Activated CD4-positive, alpha-beta T cell treated with anti-CD3 and anti-CD28 coated beads for 24 hours (primary cell): ENCODE measurements around the gene MEIS1.

ENCODE experiments used
- DNase-seq, 2 donors: peaks; one replicate each; pipeline ENCODE4 v3.0.0-alpha.2; 2020; ENCODE audit warnings: low read depth in 2 of 2

Gene MEIS1

GRCh38 chr2:66507673-66508201, 72.8 kb downstream of the MEIS1 start:
- DNase-seq, result no peak

GRCh38 chr2:66508484-66509071, 73.7 kb downstream of the MEIS1 start:
- no peak for DNase-seq

DNA sequence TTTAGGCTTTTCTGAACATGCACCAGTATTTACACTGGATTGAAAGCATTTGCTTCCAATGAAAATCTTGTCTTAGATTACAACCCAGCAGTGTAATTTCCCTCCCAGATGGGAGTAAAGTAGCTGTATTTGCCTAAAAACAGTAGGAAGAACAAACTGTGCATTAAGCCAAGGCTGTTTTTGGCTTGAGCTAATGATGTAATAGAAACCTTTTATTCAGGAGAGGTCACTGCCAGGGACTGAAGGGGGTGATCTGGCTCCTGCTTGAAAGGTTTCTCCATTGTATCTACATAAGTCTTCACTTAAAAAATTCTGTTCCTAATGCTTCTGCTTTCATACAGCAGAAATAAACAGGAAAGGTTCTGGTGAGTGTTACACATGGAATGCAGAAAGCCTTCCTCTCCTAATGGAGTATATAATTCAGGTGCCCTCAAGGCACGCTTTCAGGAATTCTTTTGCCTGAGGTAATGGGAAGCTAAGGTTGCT, 74.4 kb downstream of the MEIS1 start:
- no peak for DNase-seq

- DNase-seq, result no peak
Observed at GRCh38 chr2:66512626-66513025, 77.7 kb downstream of the MEIS1 start.

DNA sequence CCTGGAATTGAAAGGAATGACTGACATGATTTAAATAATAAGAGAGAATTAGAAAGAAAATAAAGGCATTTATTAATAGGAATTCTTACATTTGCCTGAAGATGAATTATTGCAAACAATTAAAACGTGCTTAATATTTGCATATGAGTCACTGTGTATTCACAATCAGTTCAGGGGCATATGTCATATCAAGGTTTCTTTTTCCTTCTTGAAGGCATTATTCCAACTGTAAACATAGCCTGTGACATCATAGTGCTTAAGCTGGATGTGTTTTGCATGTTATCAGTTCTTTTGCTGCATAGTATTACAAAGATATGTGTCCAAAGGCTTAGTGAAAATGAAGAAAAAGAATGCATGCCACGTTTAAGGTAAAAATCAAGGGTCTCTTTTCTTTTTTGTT, 80.8 kb downstream of the MEIS1 start:
- no peak for DNase-seq

DNA sequence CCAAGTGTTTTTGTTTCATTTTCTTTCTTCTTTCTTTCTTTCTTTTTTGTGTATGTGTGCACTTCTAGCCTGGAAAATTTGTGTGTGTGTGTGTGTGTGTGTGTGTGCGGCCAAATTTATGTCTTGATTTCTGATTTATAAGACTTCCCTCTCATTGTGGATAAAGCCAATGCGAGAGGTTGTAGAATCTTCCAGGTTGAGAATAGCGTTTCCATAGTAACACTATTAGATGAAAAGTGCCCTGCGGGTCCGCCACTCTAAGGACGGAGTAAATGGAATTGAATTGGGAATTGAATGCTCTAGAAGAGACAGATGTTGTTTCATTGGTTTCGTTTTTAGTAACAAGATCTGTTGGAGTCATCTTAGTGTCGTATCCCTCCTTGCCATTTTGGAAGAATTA, 81.6 kb downstream of the MEIS1 start:
- no peak for DNase-seq

DNA sequence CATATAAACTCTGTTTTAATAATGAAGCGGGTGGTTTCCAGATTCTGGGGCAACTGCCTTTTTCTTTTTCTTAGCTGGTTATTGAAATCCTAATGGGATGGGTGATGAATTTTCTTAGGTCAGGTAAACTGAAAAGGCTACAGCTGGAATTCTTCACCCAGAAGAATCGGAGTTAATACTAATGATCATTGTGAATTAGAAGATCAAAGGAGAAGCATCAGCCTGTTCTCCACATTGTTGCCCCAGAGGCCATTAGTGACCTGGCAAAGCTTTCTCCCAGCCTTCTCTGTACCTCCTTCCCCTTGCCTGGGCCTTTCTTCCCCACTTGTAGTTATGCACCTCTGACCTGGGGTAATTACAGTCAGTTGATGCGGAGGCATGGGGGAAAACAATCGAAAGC, 82.8 kb downstream of the MEIS1 start:
- DNase-seq, result no peak

- DNase-seq, result no peak
Observed at GRCh38 chr2:66519264-66519843, 84.4 kb downstream of the MEIS1 start.

- DNase-seq, result no peak
Observed at GRCh38 chr2:66521291-66521922, 86.5 kb downstream of the MEIS1 start.

DNA sequence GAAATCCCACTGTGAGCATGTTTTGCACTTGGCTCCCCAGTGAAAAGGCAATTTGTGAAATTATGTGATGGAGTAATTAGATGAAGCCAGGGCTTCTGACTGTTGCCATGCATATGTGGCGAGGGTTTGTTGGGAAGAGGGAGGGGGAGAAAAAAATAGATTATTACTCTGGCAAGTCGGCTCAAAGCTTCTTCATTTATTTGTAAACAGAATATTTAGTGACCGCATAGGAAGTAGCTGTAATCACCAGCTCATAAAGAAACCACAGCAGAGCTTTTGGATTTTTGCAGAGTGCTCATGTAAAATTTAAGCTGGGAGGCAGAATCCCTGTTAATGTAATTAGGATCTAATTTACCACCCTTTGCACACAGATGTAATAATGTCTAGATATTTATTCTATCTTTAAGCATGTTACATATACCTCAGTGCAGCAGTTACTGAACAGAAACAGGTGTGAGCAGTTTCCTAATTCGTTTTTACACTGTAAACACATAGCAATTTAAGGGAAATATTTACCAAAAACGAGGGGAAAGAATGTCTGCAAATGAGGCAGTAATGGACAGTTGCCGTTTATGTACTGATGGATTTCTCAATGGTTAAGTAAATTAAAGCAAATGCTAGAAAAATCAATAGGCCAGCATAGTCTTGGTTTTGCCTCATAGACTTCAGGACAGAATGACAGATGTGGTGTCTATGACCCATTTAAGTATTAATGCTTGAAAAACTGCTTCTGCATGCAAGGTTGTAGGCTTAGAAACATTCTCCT, 87.9 kb downstream of the MEIS1 start:
- no peak for DNase-seq

GRCh38 chr2:66523377-66523969, 88.5 kb downstream of the MEIS1 start:
- no peak for DNase-seq

- no peak for DNase-seq
Observed at GRCh38 chr2:66523990-66524389, 89.1 kb downstream of the MEIS1 start.

DNA sequence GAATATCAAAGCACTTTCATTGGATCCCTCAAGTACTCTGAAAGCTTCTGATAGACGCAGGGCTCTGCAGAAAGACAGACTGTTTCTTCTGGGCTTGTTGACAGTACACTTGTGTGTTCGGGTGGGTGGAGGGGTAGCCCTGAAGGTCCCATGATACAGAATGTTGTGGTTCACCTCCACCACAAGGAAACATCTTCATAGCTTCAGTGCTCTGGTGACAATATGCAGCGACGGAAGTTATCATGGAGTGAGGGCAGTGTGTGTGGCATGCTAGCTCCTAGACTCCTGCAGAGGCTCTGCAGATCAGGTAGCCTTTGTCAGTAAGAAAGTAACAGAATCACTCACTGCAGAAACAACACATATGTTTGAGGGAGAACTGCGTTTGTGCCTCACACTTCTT, 90.7 kb downstream of the MEIS1 start:
- no peak for DNase-seq

- no peak for DNase-seq
Observed at GRCh38 chr2:66526180-66526579, 91.3 kb downstream of the MEIS1 start.

DNA sequence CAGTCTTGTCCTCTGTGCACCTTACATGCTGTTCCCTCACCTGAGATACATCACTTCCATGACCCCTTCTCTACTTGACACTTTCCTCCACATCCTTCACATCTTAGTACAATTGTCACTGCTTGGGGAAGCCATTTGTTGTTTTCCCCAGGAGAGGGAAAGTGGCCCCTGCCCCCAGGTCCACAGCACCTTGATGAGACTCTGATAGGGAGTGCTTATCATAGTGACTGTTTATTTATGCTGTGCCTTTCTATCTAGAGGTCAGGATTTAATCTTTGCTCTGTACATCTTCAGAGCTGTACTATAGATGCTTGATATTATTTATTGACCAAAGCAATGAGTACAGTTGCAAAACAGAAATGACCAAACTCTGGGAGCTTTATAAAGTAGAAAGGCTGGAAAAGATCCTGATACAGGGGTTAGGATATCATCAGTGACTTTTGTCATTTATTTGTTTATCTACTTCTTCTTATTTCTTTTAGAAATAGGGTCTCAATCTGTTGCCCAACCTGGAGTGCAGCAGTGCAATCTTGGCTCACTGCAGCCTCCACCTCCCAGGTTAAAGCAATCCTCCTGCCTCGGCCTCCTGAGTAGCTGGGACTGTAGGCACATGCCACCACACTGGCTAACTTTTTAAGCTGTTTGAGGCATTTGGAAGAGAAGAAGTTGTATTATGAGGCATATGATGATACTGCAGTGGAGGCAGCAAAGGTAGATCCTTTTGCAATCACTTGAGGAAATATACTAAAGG, 94.2 kb downstream of the MEIS1 start:
- no peak for DNase-seq

- no peak for DNase-seq
Observed at GRCh38 chr2:66530651-66531050, 95.7 kb downstream of the MEIS1 start.

DNA sequence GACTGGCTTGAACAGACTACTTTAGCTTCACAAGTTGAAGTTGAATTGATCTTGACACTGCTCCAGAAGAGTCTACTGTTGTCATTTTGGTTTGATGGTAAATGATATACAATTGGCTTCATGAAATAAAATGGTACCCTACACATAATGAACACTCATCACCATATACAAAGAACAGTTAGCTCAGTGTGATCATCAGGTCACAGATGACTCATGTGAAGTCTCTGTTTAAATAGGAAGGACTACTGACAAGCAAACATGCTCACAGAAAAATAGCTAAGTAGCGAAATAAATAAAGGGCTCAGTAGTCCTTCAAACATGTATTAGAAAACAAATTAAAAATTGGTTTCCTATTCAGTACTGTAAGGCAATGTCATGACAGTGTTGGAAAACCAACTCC, 96.2 kb downstream of the MEIS1 start:
- no peak for DNase-seq

- DNase-seq, result no peak
Observed at GRCh38 chr2:66531567-66531966, 96.6 kb downstream of the MEIS1 start.

DNA sequence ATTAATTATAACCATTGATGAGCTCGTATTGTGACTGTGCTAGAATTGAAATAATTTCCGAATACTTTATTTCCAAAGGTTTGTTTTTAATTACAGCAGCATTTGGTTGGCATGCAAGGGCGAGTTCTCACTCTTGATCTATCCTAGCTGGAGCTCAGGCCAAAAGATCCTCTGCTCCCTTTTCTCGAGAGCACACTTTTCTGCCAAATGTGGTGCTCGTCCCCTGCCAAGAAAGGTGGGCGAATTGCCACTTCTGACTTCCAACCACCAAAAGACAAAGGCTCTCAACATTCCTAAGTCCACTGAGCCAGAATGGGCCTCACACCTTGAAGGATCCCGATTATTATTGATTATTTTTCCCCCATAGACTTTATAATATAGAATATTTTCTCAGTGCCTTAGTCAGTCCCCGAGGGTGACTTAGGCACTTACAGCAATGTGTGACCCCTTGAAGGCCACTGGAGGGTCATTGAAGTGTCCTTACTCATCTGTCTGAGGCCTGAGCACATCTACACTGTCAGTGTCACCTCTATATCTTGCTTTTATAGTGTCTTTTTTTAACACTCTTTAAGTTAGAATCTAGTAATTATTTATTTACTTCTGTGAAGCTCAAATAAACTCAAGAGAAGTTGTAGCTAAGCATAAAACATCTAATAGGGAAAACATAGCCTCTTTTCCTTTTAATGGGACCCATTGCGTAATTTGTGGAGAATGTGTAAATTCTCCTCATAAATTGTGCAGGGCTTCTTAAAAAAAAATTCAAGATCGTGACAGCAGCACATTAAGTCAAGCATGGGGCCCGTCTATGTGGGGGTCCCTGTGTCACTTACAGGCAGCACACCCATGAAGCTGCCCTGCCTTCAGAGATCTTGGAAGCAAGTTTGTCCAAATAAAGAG, 98.3 kb downstream of the MEIS1 start:
- no peak for DNase-seq

GRCh38 chr2:66534461-66534860, 99.5 kb downstream of the MEIS1 start:
- DNase-seq, result no peak
